ENCODE measurements around the gene PRDM11.
A peak's percentile ranks its signal among the peaks of the same experiment; 100 is the strongest.

Gene PRDM11

DNA sequence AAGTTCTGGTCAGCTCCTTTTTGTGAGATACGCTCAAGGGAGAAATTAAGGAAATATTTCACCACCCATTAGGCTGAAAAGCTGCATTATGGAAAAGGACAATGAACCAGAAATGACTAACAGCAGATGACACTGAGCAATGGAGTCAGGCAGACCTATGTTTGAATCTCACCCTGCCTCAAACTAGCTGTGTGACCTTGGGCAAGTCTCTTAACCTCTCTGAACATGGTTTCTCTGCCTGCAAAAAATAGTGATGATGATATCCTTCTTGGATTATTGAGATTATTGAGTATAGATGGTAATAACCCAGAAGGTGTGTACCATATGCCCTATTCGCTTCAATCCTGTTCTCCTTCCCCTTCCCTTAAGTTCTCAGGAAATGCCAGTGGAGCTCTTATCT, 2.9 kb upstream of the PRDM11 start:
- H3K4me1 ChIP-seq (ENCODE audit: insufficient read depth, low read length): peaks cover 12% of the 10 kb centered on the region
- no peaks in the 10 kb centered on the region for H3K36me3 ChIP-seq (ENCODE audit: insufficient read depth, low read depth, low read length)
- no peak overlapping the region for H3K9ac ChIP-seq (ENCODE audit: low read depth, low read length)
- peaks cover 74% of the 10 kb centered on the region for H3K27me3 ChIP-seq (ENCODE audit: insufficient read depth, low read length)
- no peak overlapping the region for H3K27ac ChIP-seq (ENCODE audit: low read length)
- no peak overlapping the region for H3K4me3 ChIP-seq (ENCODE audit: low read length)
- no peaks in the 10 kb centered on the region for H3K9me3 ChIP-seq (ENCODE audit: insufficient read depth, low read depth, low read length)

DNA sequence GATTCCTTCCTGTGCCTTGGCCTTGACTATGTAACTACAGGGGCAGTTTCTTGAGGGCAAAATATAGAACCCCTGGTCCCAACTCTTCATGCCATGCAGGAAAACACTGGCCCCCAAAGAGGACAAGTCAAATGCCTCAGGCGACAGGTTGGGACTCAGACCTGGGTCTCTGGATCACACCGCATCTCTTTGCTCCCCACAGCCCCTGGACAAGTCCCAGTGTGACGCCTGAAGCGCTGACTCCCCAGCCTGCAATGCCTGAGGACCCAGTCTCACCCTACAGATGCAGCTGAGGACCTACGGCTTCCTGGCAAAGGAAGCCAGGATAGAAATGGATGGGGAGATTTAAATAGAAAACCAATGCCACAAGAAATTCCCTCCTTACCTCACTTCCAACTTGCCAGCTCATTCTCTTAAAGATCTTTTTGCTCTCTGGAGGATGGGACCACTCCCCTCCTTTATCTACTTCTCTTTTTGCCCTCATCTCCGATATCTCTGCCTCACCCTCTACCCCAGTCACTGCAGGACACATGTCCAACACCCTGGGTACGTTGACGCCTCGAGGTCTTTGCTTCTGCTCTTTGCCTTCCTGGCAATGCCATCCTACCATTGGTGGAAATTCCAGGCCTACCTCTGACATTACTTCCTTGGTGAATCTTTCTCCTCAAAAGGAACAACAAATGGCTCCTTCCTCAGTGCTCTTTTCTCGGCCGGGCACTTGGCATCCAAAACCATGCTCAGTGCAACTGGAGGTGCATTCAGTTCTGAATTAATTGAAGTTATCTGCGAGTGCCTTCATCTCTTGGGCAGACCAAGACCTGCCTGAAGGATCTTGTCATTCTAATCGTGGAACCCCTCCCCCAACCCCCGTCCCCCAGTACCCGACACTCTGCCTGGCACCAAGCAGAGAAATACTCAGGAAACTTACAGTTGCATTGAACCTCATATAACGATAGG, 2.0 kb upstream of the PRDM11 start:
- no peak overlapping the region for H3K27ac ChIP-seq (ENCODE audit: low read length)

GRCh38 chr11:45145083-45145378, 1.4 kb upstream of the PRDM11 start:
- Histone ChIP-seq H3K36me3 (ENCODE audit: insufficient read depth, low read depth, low read length) (no peaks in the 10 kb centered on the region), H3K4me3 (ENCODE audit: low read length) (peak overlapping the region; percentile 75; the same call in 1 of the 2 replicates), H3K9ac (ENCODE audit: low read depth, low read length) (no peak overlapping the region), H3K27ac (ENCODE audit: low read length) (no peak overlapping the region), H3K9me3 (ENCODE audit: insufficient read depth, low read depth, low read length) (no peaks in the 10 kb centered on the region), H3K4me1 (ENCODE audit: insufficient read depth, low read length) (peaks cover 12% of the 10 kb centered on the region), H3K27me3 (ENCODE audit: insufficient read depth, low read length) (peaks cover 73% of the 10 kb centered on the region)

More for the DNA sequence above, 2.0 kb upstream of the PRDM11 start:
- H3K4me1 ChIP-seq (ENCODE audit: insufficient read depth, low read length): peaks cover 12% of the 10 kb centered on the region
- H3K36me3 ChIP-seq (ENCODE audit: insufficient read depth, low read depth, low read length): no peaks in the 10 kb centered on the region
- peaks cover 77% of the 10 kb centered on the region for H3K27me3 ChIP-seq (ENCODE audit: insufficient read depth, low read length)
- H3K9me3 ChIP-seq (ENCODE audit: insufficient read depth, low read depth, low read length): no peaks in the 10 kb centered on the region
- no peak overlapping the region for H3K9ac ChIP-seq (ENCODE audit: low read depth, low read length)
- no peak overlapping the region for H3K4me3 ChIP-seq (ENCODE audit: low read length)

DNA sequence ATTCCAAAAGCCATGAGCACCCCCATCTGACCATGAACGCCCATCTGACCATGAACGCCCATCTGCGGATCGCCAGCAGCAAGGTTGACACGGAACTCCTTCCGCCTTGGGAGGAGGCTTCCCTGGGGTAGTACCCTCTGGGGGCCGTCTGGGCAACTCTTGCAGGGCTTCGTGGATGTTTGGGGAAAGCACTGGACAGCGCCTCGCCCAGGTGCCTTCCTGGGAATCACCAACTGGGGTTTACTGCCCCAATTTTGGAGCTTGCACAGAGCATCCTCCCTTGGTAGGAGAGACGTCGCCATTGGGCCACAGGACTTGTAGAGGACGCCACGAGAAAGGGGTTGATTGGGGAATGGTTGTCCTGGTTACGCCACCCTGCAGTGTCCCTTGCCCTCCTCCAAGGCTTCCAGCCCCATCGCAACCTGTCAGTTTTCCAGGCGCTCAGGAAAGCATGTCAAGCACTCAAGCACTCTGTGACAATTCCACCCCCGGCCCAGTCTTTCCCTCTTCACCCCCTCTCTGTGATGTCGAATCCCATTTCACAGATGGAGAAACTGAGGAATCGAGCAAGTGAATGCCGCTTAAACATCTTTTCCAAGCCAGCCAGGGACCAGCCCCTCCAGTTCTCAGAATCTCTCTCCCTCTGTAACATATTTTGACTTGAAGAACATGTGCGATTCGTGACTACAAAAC, 914 bp upstream of the PRDM11 start:
- peak overlapping the region; percentile 75 for H3K4me3 ChIP-seq (ENCODE audit: low read length)
- H3K9me3 ChIP-seq (ENCODE audit: insufficient read depth, low read depth, low read length): no peaks in the 10 kb centered on the region
- no peaks in the 10 kb centered on the region for H3K36me3 ChIP-seq (ENCODE audit: insufficient read depth, low read depth, low read length)
- peak overlapping the region; percentile 86; the same call in 1 of the 2 replicates for H3K9ac ChIP-seq (ENCODE audit: low read depth, low read length)
- peaks cover 12% of the 10 kb centered on the region for H3K4me1 ChIP-seq (ENCODE audit: insufficient read depth, low read length)
- peaks cover 68% of the 10 kb centered on the region for H3K27me3 ChIP-seq (ENCODE audit: insufficient read depth, low read length)
- no peak overlapping the region for H3K27ac ChIP-seq (ENCODE audit: low read length)

DNA sequence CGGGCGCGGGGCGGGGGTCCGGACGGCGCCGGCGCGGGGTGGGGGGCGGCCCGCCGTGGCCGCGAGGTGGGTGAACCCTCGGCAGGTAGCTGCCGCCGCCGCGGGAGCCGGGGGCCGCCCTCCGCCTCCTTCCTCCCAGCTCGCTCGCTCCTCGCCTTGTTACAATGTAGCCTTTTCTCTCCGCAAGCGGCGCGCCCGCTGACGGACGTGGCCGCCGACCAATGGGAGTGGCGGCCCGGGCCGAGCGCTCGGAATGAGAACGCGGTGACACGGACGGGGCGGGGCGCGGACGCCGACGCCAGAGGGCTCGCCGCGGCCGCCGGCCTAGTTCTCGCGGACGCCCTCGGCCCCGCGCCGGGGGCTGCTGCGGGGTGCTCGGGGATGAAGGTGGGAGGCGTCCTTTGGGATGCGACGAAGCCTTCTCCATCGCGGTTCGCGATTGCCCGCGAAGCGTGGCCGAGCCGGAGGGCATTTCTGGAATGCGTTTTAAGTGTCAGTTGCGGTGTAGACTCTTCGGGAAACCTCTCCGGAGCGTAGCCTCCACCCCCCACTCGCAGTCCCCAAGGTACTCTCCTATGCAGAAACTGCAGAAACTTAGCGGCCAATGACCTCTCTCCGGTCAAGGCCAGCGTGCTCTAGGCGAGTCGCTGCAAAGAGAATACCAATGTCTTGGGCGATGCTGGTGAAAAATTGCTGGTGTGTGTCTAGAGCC, 734 bp downstream of the PRDM11 start:
- peak overlapping the region; percentile 22 for H3K27ac ChIP-seq (ENCODE audit: low read length)
- no peaks in the 10 kb centered on the region for H3K36me3 ChIP-seq (ENCODE audit: insufficient read depth, low read depth, low read length)
- H3K9ac ChIP-seq (ENCODE audit: low read depth, low read length): peak overlapping the region; percentile 91
- no peaks in the 10 kb centered on the region for H3K9me3 ChIP-seq (ENCODE audit: insufficient read depth, low read depth, low read length)
- H3K27me3 ChIP-seq (ENCODE audit: insufficient read depth, low read length): peaks cover 51% of the 10 kb centered on the region
- H3K4me1 ChIP-seq (ENCODE audit: insufficient read depth, low read length): peaks cover 12% of the 10 kb centered on the region
- H3K4me3 ChIP-seq (ENCODE audit: low read length): peak overlapping the region; percentile 98

DNA sequence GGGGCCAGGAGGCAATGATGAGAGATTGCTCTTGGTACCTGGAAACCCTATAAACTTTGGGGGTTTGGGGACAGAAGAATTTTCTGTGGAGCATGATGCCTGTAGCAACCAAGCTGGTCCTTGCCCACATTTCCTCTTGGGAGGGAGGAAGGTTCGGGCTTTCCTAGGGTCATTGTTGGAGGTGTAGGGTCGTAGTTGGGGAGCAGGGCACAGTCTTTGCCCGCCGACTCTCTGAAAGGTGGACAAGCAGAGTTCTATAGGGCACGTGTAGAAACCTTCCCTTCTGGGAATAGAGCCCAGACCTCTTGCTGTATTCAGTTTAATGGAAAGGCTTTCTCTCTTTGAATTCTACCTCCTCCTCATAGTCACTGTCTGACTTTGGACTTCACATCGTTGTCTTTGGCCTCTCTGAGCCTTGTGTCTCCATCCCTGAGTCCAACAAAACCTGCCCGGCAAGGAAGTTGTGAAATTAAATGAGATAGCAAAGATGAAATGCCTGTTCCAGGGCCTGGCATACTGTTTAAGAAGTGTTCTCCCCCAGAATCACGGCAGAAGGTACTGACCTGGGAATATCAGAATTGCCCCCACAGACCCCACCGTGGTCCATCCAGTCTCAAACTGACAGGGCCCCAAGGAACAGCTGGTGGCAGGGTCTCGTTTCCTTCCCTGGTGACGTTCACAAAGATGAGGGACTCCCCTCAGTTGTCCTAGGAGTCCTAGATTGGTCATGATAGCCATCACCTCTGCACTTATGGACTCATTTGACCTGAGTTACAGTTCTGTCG, 1.6 kb downstream of the PRDM11 start:
- H3K9ac ChIP-seq (ENCODE audit: low read depth, low read length): peak overlapping the region; percentile 91
- no peaks in the 10 kb centered on the region for H3K36me3 ChIP-seq (ENCODE audit: insufficient read depth, low read depth, low read length)

DNA sequence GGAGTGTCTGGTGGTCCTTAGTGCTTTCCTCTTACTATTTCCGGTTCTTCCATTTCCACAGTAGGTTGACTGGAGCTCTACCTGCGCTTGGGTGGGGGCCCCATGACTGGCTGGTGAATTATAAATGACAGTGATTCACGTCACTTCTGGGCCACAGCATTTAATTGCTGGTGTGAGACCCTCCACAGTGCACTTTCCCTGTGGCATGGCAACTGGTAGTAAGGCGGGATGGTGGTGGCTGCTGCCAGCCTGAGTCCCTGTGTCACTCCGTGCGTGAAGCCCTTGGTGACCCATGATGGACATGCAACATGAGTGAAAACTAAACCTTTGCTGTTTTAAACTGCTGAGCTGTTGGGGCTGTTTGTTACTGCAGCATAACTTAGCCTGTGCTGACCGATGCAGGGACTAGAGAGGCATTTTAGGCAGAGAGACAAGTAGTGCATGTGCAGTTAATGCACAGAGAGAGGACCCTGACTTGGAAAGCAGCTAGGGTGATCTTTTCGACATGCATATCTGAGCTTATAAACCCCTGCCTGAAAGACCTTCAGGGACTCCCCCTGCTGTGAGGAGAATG, 3.1 kb downstream of the PRDM11 start:
- H3K27ac ChIP-seq (ENCODE audit: low read length): no peak overlapping the region
- no peaks in the 10 kb centered on the region for H3K36me3 ChIP-seq (ENCODE audit: insufficient read depth, low read depth, low read length)
- peaks cover 12% of the 10 kb centered on the region for H3K4me1 ChIP-seq (ENCODE audit: insufficient read depth, low read length)

More for the DNA sequence above, 1.6 kb downstream of the PRDM11 start:
- H3K27ac ChIP-seq (ENCODE audit: low read length): peak overlapping the region; percentile 22
- peaks cover 42% of the 10 kb centered on the region for H3K27me3 ChIP-seq (ENCODE audit: insufficient read depth, low read length)
- peaks cover 12% of the 10 kb centered on the region for H3K4me1 ChIP-seq (ENCODE audit: insufficient read depth, low read length)
- no peaks in the 10 kb centered on the region for H3K9me3 ChIP-seq (ENCODE audit: insufficient read depth, low read depth, low read length)
- peak overlapping the region; percentile 98 for H3K4me3 ChIP-seq (ENCODE audit: low read length)

GRCh38 chr11:45150301-45150700, 3.9 kb downstream of the PRDM11 start:
- H3K9ac ChIP-seq (ENCODE audit: low read depth, low read length): no peak overlapping the region
- H3K27ac ChIP-seq (ENCODE audit: low read length): no peak overlapping the region
- H3K36me3 ChIP-seq (ENCODE audit: insufficient read depth, low read depth, low read length): no peaks in the 10 kb centered on the region
- peaks cover 11% of the 10 kb centered on the region for H3K4me1 ChIP-seq (ENCODE audit: insufficient read depth, low read length)
- peaks cover 20% of the 10 kb centered on the region for H3K27me3 ChIP-seq (ENCODE audit: insufficient read depth, low read length)
- no peak overlapping the region for H3K4me3 ChIP-seq (ENCODE audit: low read length)
- H3K9me3 ChIP-seq (ENCODE audit: insufficient read depth, low read depth, low read length): no peaks in the 10 kb centered on the region

More for the DNA sequence above, 3.1 kb downstream of the PRDM11 start:
- Histone ChIP-seq H3K9ac (ENCODE audit: low read depth, low read length) (no peak overlapping the region), H3K9me3 (ENCODE audit: insufficient read depth, low read depth, low read length) (no peaks in the 10 kb centered on the region), H3K27me3 (ENCODE audit: insufficient read depth, low read length) (peaks cover 27% of the 10 kb centered on the region), H3K4me3 (ENCODE audit: low read length) (no peak overlapping the region)

DNA sequence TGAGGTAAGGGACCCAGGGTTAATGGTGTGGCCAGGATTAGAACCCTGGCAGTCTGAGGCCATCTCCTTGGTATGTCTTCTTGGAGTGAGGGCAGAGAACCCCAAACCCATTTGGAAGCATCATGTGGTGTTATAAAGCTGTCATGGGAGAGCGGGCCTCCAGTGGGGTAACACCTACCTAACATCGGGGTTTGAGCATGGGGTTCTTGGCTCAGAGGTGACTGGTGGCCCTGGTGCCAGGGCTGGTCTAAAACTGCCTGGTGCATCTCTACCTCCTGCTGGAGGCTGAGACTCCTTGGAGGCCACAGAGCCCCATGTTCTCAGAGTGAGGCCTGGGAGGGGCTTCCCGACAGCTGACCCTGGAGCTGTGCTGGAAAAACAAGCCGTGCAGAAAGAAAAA, 4.5 kb downstream of the PRDM11 start:
- H3K4me3 ChIP-seq (ENCODE audit: low read length): no peak overlapping the region
- no peak overlapping the region for H3K9ac ChIP-seq (ENCODE audit: low read depth, low read length)
- no peak overlapping the region for H3K27ac ChIP-seq (ENCODE audit: low read length)
- no peaks in the 10 kb centered on the region for H3K9me3 ChIP-seq (ENCODE audit: insufficient read depth, low read depth, low read length)
- no peaks in the 10 kb centered on the region for H3K36me3 ChIP-seq (ENCODE audit: insufficient read depth, low read depth, low read length)
- H3K4me1 ChIP-seq (ENCODE audit: insufficient read depth, low read length): peaks cover 6% of the 10 kb centered on the region
- peaks cover 14% of the 10 kb centered on the region for H3K27me3 ChIP-seq (ENCODE audit: insufficient read depth, low read length)

GRCh38 chr11:45151362-45151982, 5.0 kb downstream of the PRDM11 start:
- H3K4me3 ChIP-seq (ENCODE audit: low read length): no peak overlapping the region
- peaks cover 14% of the 10 kb centered on the region for H3K27me3 ChIP-seq (ENCODE audit: insufficient read depth, low read length)
- peaks cover 6% of the 10 kb centered on the region for H3K4me1 ChIP-seq (ENCODE audit: insufficient read depth, low read length)
- no peaks in the 10 kb centered on the region for H3K36me3 ChIP-seq (ENCODE audit: insufficient read depth, low read depth, low read length)
- no peak overlapping the region for H3K27ac ChIP-seq (ENCODE audit: low read length)
- H3K9ac ChIP-seq (ENCODE audit: low read depth, low read length): no peak overlapping the region
- H3K9me3 ChIP-seq (ENCODE audit: insufficient read depth, low read depth, low read length): no peaks in the 10 kb centered on the region

Measured in iPS-20b (cell line).